Thymus (tissue), 14 donors: ENCODE measurements around the gene GBP7. TPM values are rescaled to one million over a fixed set of nuclear protein-coding genes. Genes with fewer than 3 reads are reported as not detected.
"Not testable (repeated sequence)": the region's sequence is repeated elsewhere in the genome, so short reads cannot be mapped to it uniquely, and the experiment has no call there.

ENCODE experiments used
- DNase-seq, 9 donors: peaks; one replicate each; pipeline ENCODE4 v3.0.0-alpha.2; 2013; ENCODE audit warnings: low spot score in 9 of 9, low read depth in 6 of 9, missing footprints in 1 of 9
- H3K27ac ChIP-seq, 2 donors: one replicate each; pipeline ENCODE4 v1.5.1; 2013; ENCODE audit warnings: control low read depth in 1 of 2, low read depth in 1 of 2, low read length in 1 of 2, mild to moderate bottlenecking in 1 of 2, moderate library complexity in 1 of 2
- H3K27me3 ChIP-seq, 2 donors: one replicate each; pipeline ENCODE4 v1.5.1; 2013; ENCODE audit warnings: low read length in 1 of 2; ENCODE audit not compliant: control insufficient read depth in 2 of 2, insufficient read depth in 1 of 2
- H3K36me3 ChIP-seq, 2 donors: one replicate each; pipeline ENCODE4 v1.5.1; 2013; ENCODE audit warnings: low read length in 1 of 2, mild to moderate bottlenecking in 1 of 2, moderate library complexity in 1 of 2; ENCODE audit not compliant: control insufficient read depth in 2 of 2, insufficient read depth in 2 of 2
- H3K4me1 ChIP-seq, 2 donors: one replicate each; pipeline ENCODE4 v1.5.1; 2013; ENCODE audit warnings: low read length in 2 of 2; ENCODE audit not compliant: control insufficient read depth in 2 of 2, insufficient read depth in 2 of 2
- H3K4me3 ChIP-seq, 2 donors: one replicate each; pipeline ENCODE4 v1.5.1; 2013; ENCODE audit warnings: low read length in 2 of 2, control low read depth in 1 of 2, mild to moderate bottlenecking in 1 of 2
- H3K9me3 ChIP-seq, 2 donors: one replicate each; pipeline ENCODE4 v1.5.1; 2013; ENCODE audit warnings: low read length in 1 of 2, mild to moderate bottlenecking in 1 of 2; ENCODE audit not compliant: control insufficient read depth in 2 of 2, insufficient read depth in 1 of 2
- WGBS: extraction: QIAGEN DNeasy Blood & Tissue Kit; methylation state at CpG from one replicate; pipeline ENCODE4 v1.1.7; 2013; 5-methylcytosine and 5-hydroxymethylcytosine counted together
- long read RNA-seq, 10 donors: transcript quantifications; one replicate each; lab custom pipeline, GENCODE V29; 2026
- polyA plus RNA-seq: library from polyadenylated mRNA; stranded (reverse); fragments of 200-250 nt; gene quantifications from one replicate; pipeline ENCODE4 v1.2.3, GENCODE V29; 2013
- total RNA-seq: library from RNA; stranded (reverse); fragments of 120-200 nt; gene quantifications from one replicate; pipeline ENCODE4 v1.2.4, GENCODE V29; 2013
- donor health status: healthy.

Gene GBP7, protein sequence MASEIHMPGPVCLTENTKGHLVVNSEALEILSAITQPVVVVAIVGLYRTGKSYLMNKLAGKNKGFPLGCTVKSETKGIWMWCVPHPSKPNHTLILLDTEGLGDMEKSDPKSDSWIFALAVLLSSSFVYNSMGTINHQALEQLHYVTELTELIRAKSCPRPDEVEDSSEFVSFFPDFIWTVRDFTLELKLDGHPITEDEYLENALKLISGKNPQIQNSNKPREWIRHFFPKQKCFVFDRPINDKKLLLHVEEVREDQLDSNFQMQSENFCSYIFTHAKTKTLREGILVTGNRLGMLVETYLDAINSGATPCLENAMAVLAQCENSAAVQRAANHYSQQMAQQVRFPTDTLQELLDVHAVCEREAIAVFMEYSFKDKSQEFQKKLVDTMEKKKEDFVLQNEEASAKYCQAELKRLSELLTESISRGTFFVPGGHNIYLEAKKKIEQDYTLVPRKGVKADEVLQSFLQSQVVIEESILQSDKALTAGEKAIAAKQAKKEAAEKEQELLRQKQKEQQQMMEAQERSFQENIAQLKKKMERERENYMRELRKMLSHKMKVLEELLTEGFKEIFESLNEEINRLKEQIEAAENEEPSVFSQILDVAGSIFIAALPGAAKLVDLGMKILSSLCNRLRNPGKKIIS
- total RNA-seq (0.05 TPM), polyA plus RNA-seq (0.16 TPM)
- long read RNA-seq, donor 1: 0 reads
- long read RNA-seq, donor 2: 0 reads
- long read RNA-seq, donor 3: 0 reads
- long read RNA-seq, donor 4: 0 reads
- long read RNA-seq, donor 5: 0 reads
- long read RNA-seq, donor 6: 0 reads
- long read RNA-seq, donor 7: 0 reads
- long read RNA-seq, donor 8: 0 reads
- long read RNA-seq, donor 9: 0 reads
- long read RNA-seq, donor 10: 0 reads

DNA sequence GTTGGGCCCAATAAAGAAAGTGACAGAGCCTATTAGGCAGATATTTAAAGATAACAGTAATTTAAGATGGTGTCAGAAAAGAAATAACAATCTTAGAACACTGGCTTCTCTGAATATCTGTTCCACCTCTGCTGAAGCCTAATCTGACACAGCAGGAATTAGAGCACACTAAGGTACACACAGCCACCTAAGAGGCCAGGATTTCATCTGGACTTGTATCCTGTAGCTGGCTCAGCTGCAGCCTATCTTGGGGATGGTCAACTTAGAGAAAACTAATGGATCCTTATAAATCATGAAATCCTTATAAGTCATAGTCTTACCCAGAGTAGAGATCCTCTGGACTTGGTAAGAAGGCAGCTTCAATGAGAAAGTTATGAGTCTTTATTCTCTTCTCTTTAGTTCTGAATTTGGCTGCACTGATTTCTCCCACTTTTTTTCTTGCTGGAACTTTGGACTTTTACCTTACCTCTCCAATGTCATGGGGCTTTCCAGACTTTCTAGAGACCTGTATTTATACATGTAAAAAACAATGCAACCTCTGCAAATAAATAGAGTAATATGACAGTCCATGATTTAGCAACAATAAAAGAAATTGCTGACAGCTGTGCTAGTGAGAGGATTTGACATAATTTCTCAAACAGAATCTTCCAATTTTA lies at the start of gene GBP7:
Gene GBP7, minus strand, starts transcription at position 403 of the 656 bp plus-strand sequence. CDS start 4,068 bp downstream, outside the sequence.
- DNase-seq: no peak
- no peak within 1 kb of the TSS for H3K27ac ChIP-seq
- no peaks in the 10 kb centered on the region for H3K4me1 ChIP-seq
- H3K9me3 ChIP-seq: no peaks in the 10 kb centered on the region
- H3K36me3 ChIP-seq: no peaks in the 10 kb centered on the region
- no peaks in the 10 kb centered on the region for H3K27me3 ChIP-seq
- H3K4me3 ChIP-seq: no peak within 1 kb of the TSS

DNA sequence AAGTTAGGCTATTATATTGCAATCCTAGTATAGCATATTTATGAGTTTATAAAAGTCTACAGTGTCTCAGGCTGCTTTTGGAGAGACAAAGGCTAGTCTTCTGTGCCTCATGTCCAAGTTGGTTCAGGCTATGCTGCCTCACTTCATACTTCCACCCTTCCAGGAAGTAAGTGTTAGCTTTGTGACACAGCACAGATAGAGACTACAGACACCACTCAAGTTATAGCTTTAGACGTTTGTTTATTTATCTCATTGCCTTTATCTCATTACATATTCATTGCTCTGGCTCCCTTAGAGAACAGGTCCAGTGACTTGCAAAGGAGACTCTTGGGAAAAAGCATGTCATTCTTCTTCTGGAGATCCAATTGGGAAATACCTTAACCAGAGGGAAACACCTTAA lies 45.5 kb upstream of the GBP7 start:
- WGBS: 95% methylated on average over 1 of the region's 1 CpG
- Histone ChIP-seq H3K36me3 (no peaks in the 10 kb centered on the region), H3K27me3 (no peaks in the 10 kb centered on the region), H3K9me3 (peaks cover 0 to 6% of the 10 kb centered on the region in 2 donors), H3K4me3 (no peak overlapping the region), H3K4me1 (no peaks in the 10 kb centered on the region), H3K27ac (no peak overlapping the region)
- no peak for DNase-seq

DNA sequence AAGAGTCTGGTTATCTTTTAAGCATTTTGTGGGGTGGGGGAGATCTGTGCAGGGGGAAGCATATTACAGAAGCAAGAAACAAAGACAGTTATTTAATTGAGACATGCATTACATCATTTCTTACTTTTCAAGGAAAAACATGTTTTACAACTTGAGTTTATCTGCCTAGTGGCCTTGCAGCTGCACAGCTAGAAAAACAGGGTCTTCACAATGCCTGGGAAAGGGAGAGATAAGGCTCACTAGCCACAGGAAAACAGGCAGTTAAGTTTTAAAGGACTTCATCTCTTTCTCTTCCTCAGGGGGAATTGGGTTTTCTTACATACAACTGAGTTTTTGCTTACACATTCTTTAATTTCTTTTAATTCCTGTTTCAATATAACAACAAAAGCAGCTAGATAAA lies 44.0 kb upstream of the GBP7 start:
- not testable (repeated sequence) for DNase-seq, H3K27me3 ChIP-seq, H3K27ac ChIP-seq, H3K4me1 ChIP-seq, H3K4me3 ChIP-seq, H3K9me3 ChIP-seq, H3K36me3 ChIP-seq

DNA sequence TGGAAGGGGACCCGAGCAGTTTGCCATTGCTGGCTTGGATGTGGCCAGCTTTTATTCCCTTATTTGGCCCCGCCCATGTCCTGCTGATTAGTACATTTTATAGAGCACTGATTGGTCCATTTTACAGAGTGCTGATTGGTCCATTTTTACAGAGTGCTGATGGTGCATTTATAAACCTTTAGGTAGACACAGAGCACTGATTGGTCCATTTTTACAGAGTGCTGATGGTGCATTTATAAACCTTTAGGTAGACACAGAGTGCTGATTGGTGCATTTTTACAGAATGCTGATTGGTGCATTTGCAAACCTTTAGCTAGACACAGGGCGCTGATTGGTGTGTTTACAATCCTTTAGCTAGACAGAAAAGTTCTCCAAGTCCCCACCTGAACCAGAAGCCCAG lies 43.1 kb upstream of the GBP7 start:
- not testable (repeated sequence) for H3K36me3 ChIP-seq, H3K9me3 ChIP-seq, H3K4me3 ChIP-seq, DNase-seq, H3K27ac ChIP-seq, H3K4me1 ChIP-seq, H3K27me3 ChIP-seq
- WGBS: 96% methylated on average over 3 of the region's 3 CpGs

DNA sequence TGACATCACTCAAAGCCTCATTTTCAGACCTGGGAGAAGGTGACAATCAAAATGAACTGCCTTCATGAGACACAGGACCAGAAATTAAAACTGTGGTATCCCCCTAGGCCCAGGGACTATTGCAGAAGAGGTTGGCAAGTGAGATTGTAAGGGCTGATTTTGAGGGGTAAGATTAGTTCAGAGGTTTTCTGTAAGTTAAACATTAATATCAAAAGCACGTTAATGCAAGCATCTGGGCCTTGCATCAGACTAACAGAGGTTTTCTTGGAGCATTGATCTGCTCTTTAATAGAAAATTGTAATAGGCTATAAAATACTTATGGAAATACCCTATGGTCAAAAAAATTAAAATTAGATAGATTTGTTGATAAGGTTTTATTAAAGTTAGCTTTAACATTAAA lies 37.5 kb upstream of the GBP7 start:
- no peak overlapping the region for H3K4me3 ChIP-seq
- WGBS: 100% methylated on average over 1 of the region's 1 CpG
- no peaks in the 10 kb centered on the region for H3K27me3 ChIP-seq
- H3K27ac ChIP-seq: no peak overlapping the region
- DNase-seq: no peak
- no peaks in the 10 kb centered on the region for H3K36me3 ChIP-seq
- H3K9me3 ChIP-seq: peaks cover 0 to 6% of the 10 kb centered on the region in 2 donors
- no peaks in the 10 kb centered on the region for H3K4me1 ChIP-seq

DNA sequence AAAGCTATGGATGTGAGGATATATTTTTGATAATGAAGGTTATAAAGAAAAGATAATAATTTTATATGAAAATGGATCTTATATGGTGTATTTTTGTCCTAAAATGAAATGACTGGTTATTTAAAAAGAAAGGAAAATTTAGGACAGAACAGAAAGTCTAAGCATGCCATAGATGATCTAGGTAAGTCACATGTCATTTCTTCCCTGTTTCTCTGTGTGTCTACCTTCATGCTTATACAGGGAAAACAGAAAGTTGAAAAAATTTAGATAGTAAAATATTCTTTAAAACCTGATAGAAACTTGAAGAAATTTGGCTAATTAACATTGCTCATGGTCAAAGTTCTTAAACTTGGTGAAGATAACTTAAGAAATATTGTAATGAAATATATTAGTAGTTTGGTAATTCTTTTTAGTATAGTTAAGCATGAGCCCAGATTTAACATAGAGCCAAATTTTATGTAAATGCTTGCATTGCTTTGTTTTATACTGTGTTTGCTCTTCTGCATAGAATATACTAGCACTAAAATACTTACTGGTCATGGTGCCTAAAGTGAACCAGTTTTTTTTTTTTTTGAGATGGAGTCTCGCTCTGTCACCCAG lies 35.3 kb upstream of the GBP7 start:
- WGBS: 100% methylated on average over 1 of the region's 1 CpG
- H3K9me3 ChIP-seq: no peaks in the 10 kb centered on the region
- no peaks in the 10 kb centered on the region for H3K4me1 ChIP-seq
- no peaks in the 10 kb centered on the region for H3K27me3 ChIP-seq
- no peak for DNase-seq
- no peak overlapping the region for H3K4me3 ChIP-seq
- H3K36me3 ChIP-seq: no peaks in the 10 kb centered on the region
- no peak overlapping the region for H3K27ac ChIP-seq

DNA sequence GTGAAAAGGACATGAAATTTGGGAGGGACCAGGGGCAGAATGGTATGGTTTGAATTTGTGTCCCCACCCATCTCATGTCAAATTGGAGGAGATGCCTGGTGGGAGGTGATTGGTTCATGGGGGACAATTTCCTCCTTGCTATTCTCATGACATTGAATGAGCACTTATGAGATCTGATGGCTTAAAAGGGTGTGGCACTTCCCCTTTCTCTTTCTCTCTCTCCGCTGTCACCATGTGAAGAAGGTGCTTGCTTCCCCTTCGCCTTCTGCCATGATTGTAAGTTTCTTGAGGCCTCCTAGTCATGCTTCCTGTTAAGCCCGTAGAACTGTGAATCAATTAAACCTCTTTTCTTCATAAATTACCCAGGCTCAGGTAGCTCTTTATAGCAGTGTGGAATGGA lies 30.6 kb upstream of the GBP7 start:
- Histone ChIP-seq H3K4me1 (no peaks in the 10 kb centered on the region), H3K27me3 (no peaks in the 10 kb centered on the region), H3K9me3 (peaks cover 0 to 9% of the 10 kb centered on the region in 2 donors), H3K36me3 (no peaks in the 10 kb centered on the region), H3K27ac (no peak overlapping the region), H3K4me3 (no peak overlapping the region)
- 94% methylated on average over 3 of the region's 3 CpGs for WGBS
- DNase-seq: no peak

DNA sequence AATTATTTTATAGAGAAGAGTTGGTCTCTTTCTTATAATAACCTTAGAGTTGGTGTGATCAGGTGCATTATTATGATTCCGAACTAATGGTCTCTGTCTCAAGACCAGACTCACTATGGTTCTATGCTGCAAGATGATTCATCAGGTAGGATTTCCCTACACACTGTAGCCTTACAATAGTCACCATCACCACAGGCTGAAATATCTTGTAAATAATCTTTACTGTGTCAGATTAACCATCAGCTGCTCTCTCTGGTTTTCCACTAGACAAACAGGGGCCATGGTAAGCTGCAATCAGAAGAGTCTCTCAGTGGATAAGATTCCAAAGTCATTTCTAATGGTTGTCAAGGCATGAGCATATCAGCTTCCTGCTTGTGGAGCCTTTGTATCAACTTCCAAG lies 27.4 kb upstream of the GBP7 start:
- H3K9me3 ChIP-seq: peaks cover 0 to 9% of the 10 kb centered on the region in 2 donors
- 100% methylated on average over 1 of the region's 1 CpG for WGBS
- H3K4me3 ChIP-seq: no peak overlapping the region
- peaks cover 0 to 6% of the 10 kb centered on the region in 2 donors for H3K4me1 ChIP-seq
- H3K27ac ChIP-seq: no peak overlapping the region
- H3K36me3 ChIP-seq: no peaks in the 10 kb centered on the region
- peaks cover 0 to 4% of the 10 kb centered on the region in 2 donors for H3K27me3 ChIP-seq
- no peak for DNase-seq
